Measurements from ENCODE around the gene PON2.
"Not testable (repeated sequence)": the region's sequence is repeated elsewhere in the genome, so short reads cannot be mapped to it uniquely, and the experiment has no call there.

DNA sequence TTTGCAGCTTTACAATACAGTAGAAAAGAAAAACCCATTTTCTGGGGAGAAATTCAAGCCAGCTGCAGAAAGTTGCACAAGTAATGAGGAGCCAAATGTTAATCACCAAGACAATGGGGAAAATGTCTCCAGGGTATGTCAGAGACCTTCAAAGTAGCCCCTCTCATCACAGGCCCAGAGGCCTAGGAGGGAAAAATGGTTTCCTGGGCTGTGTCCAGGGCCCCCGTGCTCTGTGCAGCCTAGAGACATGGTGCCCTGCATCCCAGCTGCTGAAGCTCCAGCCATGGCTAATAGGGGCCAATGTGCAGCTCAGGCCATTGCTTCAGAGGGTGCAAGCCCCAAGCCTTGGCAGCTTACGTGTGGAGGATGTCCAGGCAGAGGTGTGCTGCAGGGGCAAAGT lies 25.8 kb upstream of the PON2 start:
- TF ChIP-seq, protein P1, sequence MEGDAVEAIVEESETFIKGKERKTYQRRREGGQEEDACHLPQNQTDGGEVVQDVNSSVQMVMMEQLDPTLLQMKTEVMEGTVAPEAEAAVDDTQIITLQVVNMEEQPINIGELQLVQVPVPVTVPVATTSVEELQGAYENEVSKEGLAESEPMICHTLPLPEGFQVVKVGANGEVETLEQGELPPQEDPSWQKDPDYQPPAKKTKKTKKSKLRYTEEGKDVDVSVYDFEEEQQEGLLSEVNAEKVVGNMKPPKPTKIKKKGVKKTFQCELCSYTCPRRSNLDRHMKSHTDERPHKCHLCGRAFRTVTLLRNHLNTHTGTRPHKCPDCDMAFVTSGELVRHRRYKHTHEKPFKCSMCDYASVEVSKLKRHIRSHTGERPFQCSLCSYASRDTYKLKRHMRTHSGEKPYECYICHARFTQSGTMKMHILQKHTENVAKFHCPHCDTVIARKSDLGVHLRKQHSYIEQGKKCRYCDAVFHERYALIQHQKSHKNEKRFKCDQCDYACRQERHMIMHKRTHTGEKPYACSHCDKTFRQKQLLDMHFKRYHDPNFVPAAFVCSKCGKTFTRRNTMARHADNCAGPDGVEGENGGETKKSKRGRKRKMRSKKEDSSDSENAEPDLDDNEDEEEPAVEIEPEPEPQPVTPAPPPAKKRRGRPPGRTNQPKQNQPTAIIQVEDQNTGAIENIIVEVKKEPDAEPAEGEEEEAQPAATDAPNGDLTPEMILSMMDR (conservative IDR thresholded peaks at IDR 0.05 in 1 of 2, IDR thresholded peaks at IDR 0.05 in 1 of 2; ENCODE audit: low read depth in 1 of 2, low read length in 2 of 2), result not testable (repeated sequence)
- TF ChIP-seq EZH2 (IDR thresholded peaks at IDR 0.05; ENCODE audit: low read length, missing control alignments), result not testable (repeated sequence)
